ENCODE results near the gene PSAPL1. TPM values are rescaled to one million over a fixed set of nuclear protein-coding genes. Genes with fewer than 3 reads are reported as not detected.

PSAPL1 gene
- total RNA-seq, 1 donor from 2014 or later, result 1.3 TPM

- H3K9me3 Mint-ChIP-seq, result no peaks in the 10 kb centered on the region
Measured at GRCh38 chr4:7464259-7464655, 29.5 kb upstream of the PSAPL1 start.

GRCh38 chr4:7463566-7464258 is 29.0 kb upstream of the PSAPL1 start:
- no peaks in the 10 kb centered on the region for H3K36me3 Mint-ChIP-seq

More at GRCh38 chr4:7464259-7464655, 29.5 kb upstream of the PSAPL1 start:
- Mint-ChIP-seq H3K4me1 (ENCODE audit: unreplicated experiment) (peaks cover 25% of the 10 kb centered on the region), H3K36me3 (no peaks in the 10 kb centered on the region), H3K4me3 (no peak overlapping the region), H3K27me3 (no peaks in the 10 kb centered on the region), H3K27ac (no peak overlapping the region)
- DNase-seq (ENCODE audit: extremely low spot score, unreplicated experiment), result no peak
- TF ChIP-seq CTCF (conservative IDR thresholded peaks at IDR 0.05), result no peak

GRCh38 chr4:7462509-7462971 is 27.8 kb upstream of the PSAPL1 start:
- H3K4me3 Mint-ChIP-seq, result no peak overlapping the region
- H3K9me3 Mint-ChIP-seq, result no peaks in the 10 kb centered on the region
- no peak for TF ChIP-seq CTCF (conservative IDR thresholded peaks at IDR 0.05)
- DNase-seq (ENCODE audit: extremely low spot score, unreplicated experiment), result no peak
- no peaks in the 10 kb centered on the region for H3K27me3 Mint-ChIP-seq
- no peaks in the 10 kb centered on the region for H3K36me3 Mint-ChIP-seq
- H3K27ac Mint-ChIP-seq, result no peak overlapping the region
- peaks cover 25% of the 10 kb centered on the region for H3K4me1 Mint-ChIP-seq (ENCODE audit: unreplicated experiment)

More at GRCh38 chr4:7463566-7464258, 29.0 kb upstream of the PSAPL1 start:
- no peak for DNase-seq (ENCODE audit: extremely low spot score, unreplicated experiment)
- Mint-ChIP-seq H3K4me1 (ENCODE audit: unreplicated experiment) (peaks cover 25% of the 10 kb centered on the region), H3K27ac (no peak overlapping the region), H3K4me3 (no peak overlapping the region), H3K27me3 (no peaks in the 10 kb centered on the region), H3K9me3 (no peaks in the 10 kb centered on the region)
- no peak for TF ChIP-seq CTCF (conservative IDR thresholded peaks at IDR 0.05)

- Mint-ChIP-seq H3K4me1 (ENCODE audit: unreplicated experiment) (peaks cover 25% of the 10 kb centered on the region), H3K27ac (no peak overlapping the region), H3K4me3 (no peak overlapping the region), H3K27me3 (no peaks in the 10 kb centered on the region), H3K36me3 (no peaks in the 10 kb centered on the region), H3K9me3 (no peaks in the 10 kb centered on the region)
- no peak for DNase-seq (ENCODE audit: extremely low spot score, unreplicated experiment)
- TF ChIP-seq CTCF (conservative IDR thresholded peaks at IDR 0.05), result peak; percentile 65
Measured at GRCh38 chr4:7461230-7461629, 26.5 kb upstream of the PSAPL1 start.

- TF ChIP-seq CTCF (conservative IDR thresholded peaks at IDR 0.05), result no peak
- Mint-ChIP-seq H3K4me1 (ENCODE audit: unreplicated experiment) (peaks cover 25% of the 10 kb centered on the region), H3K9me3 (no peaks in the 10 kb centered on the region), H3K27me3 (no peaks in the 10 kb centered on the region), H3K4me3 (peak overlapping the region; percentile 20), H3K27ac (no peak overlapping the region), H3K36me3 (no peaks in the 10 kb centered on the region)
- no peak for DNase-seq (ENCODE audit: extremely low spot score, unreplicated experiment)
Measured at GRCh38 chr4:7460566-7460965, 25.8 kb upstream of the PSAPL1 start.

Data from type B pancreatic cell (in vitro differentiated cells).